Iris pigment epithelial cell (primary cell): ENCODE results near the gene DENND6B.

Experiments used
- DNase-seq: peaks from one replicate; pipeline ENCODE4 v3.0.0-alpha.2; 2011; ENCODE audit warnings: low read depth

Gene DENND6B

GRCh38 chr22:50303848-50304527 lies 22.8 kb downstream of the DENND6B start:
- DNase-seq, result no peak

- no peak for DNase-seq
These were observed 23.3 kb downstream of the DENND6B start for GRCh38 chr22:50303515-50303847.

DNA sequence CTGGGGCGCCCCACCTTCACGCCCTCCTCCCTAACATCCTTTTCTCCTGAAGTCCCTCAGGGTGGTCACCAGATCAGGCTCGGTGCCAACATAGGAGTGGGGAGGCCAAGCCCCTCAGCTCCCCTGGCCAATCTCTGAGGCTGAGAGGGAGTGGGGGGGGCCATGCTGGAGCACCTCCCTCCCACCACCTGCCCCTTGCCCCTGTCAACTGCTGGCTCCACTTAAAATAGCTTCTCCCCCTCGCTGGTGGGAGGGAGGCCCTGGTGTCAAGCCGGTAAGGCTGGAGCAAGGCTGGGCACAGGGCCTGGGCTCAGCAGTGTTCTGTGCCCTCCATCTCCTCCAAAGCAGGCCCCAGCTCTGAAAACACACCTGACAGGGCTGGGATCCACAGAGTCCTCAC lies 24.2 kb downstream of the DENND6B start:
- DNase-seq, result no peak

- no peak for DNase-seq
These were observed 24.7 kb downstream of the DENND6B start for GRCh38 chr22:50302041-50302541.

DNA sequence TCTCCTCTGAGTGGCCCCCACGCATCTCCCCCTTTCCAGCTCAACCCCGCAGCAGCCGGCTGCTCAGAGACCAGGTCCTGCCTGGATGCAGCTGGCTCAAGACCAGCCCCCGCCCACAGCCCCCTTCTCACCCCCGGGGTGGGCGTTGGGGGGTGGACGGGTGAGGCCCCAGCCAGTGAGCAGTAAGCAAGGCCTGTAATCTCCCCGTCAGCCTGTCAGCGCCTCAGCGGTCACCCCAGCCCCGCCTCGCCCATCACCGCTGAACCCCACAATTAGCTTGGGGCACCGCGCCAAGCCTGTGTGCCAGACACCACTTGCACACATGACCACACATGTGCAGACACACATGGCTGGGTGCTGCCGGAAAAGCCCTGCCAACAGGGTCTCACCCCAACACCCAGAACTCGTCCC lies 25.2 kb downstream of the DENND6B start:
- no peak for DNase-seq

DNA sequence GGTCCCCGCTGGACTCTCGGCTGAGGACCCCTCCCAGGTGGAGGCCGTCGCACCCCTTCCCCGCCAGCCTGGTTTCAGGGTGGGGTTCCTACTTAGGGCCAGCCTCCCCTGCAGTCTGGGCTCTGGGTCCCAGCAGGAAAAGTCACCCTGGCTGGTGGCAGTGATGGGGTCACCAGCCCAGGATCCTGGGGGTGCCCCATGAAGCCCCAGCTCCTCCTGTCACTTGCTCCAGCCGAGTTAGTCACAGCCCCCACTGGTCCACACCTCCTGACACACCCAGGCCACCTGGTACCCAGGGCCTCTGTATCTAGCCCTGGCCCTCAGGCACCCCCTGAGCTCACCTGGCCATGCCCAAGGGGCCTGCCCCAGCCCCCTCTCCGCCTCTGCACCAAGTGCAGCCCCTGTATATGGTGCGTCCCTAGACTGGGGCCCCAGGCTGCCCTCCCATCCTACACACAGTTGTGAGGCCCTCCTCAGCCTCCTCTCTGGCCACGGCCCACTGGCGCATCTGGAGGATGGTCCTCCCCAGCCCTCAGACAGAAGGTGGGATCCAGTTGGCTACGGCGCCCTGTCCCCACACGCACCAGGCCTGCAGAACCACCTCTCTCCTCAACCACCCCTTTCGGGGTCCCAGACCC lies 26.1 kb downstream of the DENND6B start:
- DNase-seq, result no peak

DNA sequence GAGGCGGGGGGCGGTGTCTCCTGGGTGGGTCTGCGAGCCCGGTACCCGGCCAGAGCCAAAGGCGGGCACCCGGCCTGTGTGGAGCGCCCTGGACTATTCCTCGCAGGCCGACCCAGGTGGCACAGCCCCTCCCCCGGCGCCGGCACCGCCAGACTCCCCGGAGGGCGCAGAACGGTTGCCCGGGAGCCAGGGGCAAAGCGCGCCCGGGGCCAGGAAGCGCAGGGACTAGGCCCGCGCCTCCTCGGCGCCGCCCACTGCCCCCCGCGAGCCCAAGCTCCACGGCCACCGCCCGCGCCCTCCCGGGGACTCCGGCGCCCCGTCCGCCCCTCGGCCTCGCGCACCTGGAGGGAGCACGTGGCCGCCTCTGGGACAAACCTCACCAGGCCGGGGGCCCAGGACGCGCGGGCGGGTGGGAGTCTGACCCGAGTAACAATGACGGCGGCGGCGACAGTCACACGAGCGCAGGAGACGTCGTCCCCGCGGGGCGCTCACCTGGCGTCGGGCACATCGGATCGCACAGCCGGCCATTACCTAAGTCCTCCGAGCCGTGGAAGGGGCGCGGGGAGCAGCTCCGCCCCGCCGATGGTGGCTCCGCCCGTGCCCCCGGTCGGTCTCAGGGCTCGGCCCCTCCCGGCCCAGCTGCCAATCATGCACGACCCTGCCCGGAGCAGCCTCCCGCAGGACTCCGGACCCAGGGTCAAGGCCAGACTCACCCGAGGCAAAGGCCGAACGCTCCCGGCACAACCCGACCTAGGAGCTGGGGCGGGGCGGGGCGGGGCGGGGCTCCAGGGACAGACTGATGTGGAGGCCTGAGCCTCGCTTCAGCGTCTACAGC lies 26.8 kb downstream of the DENND6B start:
- DNase-seq, result no peak

DNA sequence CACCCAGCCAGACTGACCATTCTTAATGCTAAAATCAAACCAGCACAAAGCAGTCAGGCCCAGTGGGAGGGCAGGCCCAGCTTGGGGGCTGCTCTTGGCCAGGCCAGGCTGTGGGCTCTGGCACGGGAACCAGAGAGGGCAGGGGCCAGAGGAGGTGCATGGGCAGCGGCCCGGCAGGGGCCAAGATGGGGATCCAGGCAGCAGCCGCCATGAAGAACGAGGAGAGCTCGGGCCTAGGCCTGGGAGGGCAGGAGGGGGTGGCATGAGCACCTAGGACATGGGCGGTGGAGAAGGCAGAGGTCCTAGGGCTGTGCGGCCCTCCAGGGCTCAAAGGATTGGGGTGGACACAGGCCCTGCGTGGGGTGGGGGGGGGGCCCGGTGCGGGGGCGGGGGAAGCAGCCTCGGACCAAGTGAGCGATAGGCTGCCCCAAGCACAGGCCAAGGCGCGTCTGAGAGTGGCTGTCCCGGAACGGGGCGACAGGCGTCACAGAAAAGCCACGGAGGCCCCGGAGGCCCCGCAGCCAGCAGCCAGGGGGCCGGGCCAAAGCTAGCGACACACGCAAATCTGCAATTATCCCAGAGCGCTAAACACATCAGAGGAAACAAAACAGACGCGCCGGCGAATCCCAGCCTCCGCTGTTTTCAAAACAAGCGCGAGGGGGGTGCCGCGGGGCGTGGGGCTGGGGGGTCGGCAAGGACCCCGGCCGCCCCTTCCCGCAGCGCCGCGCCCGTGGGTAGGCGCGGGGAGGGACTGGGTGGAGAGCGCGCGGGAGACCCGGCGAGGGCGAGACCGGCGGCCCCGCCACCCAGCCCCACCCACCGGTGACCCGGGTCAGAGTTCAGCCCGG lies 27.7 kb downstream of the DENND6B start:
- DNase-seq, result no peak

DNA sequence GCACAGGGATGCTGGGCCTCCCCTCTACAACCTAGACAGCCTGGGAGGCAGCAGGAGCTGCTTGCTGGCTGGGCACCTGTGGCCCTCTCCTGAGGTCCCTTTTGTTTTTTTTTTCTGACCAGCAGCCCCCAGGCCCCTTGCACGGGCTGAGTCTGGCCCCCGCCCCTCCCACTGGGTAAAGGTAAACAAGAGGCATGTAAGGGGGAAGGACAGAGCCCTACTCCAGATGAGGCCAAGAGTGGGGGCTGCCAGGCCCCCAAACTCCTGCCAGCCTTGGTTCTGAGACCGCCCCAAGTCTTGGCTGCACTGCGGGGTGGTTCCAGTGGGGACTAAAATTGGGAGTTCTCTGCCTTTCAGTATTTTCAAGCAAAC lies 28.6 kb downstream of the DENND6B start:
- DNase-seq, result no peak

DNA sequence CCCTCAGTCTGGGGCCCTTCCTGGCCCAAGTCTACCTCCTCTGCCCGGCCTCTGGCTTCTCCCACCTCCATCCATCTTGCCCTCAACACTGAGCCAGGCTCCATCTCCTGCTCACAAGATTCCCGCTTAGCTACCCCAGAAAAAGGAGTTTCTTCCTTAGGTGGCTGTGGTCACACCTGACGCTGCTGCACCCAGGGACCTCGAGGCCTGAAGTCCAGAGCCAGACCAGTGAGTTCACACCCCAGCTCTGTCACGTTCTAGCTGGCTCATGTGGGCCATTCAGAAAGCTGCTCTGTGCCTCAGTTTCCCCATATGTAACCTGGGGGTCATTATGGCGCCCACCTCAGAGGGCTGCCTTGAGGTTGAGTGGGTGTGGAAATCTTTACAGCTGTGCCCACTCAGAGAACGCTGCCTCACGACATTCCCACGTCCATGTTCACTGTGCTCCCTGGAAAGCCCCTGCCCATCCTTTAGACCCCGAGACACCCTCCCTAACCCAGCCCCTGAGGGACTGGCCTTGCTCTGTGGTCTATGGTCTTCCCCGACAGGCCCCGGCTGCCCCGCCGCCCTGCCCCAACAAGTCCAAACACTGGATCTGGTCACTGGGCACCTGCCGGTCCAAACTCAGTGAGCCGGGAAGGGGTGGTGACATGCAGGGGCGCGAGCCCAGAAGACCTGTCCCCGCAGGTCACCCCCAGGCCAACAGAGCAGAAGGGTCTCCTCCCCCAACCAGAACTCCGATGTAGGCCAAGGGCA lies 29.1 kb downstream of the DENND6B start:
- no peak for DNase-seq

DNA sequence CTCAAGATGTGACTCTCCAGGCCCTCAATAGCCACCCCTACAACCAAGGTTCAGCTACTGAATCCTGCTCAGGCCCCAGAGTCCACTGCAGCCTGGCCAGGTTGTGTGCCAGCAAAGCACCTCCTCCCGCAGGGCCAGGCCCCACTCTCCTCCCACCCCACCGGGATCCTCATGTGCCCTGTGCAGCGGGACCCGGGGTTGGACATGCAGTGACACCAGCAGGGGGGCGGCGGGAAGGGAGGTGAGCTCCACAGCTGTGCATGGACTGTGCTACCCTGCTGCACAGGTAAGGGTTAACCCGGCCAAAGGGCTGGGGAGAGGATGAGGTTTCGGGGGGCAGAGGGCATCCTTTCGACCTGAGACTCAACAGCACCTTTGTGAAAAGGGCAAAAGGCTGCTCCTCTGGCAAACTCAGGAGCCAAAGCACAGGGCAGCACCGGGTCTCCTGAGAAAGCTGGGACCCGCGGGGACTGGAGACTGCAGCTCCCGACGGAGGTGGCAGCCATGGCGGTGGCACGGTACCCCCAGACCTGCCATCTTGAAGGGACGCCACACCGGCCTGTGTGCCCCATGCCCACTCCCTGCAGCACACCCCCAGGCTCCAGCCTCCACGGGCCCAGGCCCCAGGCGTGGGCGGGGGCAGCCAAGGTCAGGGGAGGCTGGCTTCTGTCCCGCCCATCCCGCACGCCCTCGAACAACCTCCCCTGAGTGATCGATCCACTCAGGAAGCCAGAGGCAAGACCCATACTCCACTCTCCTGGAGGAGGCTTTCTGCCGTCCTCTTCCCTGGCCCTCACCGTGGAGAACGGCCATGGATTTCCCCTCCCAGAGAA lies 29.9 kb downstream of the DENND6B start:
- no peak for DNase-seq

DNA sequence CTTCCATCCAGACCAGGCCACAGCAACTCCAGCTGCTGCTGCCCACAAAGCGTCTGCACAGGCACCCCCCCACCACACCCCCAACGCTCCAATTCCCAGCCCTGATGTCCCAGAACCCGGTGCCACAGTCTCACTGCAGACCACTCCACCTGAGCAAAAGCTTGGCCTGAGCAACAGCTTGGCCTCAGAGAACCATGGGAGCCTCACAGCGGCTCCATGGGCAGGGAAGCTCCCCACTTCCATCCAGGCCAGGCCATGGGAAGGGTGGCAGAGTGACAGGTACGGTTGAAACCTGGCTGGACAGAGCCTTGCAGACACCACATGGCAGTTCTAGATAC lies 32.5 kb downstream of the DENND6B start:
- DNase-seq, result no peak

DNA sequence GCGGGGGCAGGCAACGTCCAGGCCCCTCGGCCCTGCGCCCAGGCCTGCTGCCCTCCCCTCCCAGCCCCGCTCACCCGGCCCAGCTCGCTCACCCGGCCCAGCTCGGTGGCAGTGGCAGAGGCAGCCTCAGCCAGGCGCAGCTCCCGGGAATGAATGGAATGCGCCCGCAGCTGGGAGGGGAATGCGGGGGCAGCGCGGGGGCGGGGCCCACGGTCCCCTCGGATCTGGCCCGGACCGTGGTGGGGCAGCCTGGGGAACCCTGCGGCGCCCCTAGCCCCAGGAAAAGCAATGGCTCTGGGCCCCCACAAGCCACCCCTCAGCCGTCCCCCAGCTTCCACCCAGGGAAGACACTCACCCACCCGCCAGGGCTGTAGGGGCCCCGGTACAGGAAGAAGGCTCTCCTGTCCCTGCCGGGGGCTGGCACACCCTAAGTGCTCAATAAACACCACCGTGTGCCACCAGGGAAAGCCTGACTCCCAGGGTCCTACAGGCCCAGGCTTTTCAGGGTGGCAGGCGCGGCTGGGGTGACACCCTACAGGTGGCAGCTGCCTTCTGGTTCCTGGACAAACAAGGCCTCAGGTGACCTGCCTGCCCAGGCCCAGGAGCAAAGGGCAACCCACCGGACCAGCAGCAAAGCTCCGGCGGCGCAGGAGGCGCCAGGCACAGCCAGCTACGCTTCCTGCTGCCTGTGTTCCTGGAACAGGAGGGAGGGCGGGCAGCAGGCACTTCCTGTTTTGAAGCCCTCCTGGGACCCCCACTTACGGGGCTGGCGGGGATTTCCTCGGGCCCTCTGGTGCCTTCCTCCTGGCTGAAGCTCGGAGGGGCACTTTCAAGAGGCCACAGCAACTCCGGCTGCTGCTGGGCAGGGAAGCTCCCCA lies 33.1 kb downstream of the DENND6B start:
- peak; percentile 69 for DNase-seq

DNA sequence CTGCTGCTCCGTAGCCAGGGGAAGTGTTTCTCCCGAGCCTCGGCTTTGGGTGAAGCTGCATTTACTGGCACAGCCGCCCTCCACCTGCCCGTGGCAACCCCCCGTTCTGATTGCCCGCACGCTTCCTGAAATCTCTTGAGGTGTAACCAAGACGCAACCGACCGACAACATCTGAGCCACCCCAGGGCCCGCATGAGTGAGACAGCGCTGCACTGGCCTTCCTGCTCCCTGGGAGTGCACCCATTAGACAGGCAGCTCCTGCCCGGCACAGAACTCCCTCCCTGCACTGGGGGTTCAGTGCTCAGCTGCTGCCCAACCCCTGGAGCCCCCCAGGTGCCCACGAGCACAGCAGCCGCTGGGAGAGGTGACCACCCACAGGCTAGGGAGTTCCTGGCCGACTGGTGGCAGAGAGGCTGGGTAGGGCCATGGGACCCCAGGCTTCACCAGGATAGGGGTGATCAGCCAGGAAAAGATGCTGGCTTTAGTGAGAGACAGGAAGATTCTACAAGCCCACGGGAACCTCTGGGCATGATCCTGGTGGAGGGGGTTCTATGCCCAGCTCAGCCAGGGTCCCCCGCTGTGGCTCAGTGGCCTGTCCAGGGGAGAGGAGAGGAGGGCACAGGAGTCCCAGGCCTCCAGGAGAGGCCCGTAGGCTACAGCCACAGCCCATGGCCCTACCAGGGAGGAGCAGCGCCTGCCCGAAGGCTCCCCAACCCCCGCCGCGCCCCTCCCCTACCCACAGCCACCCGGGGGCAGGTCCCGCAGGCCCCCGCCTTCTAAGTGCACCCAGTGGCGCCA lies 34.0 kb downstream of the DENND6B start:
- no peak for DNase-seq

- DNase-seq, result no peak
These were observed 36.7 kb downstream of the DENND6B start for GRCh38 chr22:50289942-50290630.

DNA sequence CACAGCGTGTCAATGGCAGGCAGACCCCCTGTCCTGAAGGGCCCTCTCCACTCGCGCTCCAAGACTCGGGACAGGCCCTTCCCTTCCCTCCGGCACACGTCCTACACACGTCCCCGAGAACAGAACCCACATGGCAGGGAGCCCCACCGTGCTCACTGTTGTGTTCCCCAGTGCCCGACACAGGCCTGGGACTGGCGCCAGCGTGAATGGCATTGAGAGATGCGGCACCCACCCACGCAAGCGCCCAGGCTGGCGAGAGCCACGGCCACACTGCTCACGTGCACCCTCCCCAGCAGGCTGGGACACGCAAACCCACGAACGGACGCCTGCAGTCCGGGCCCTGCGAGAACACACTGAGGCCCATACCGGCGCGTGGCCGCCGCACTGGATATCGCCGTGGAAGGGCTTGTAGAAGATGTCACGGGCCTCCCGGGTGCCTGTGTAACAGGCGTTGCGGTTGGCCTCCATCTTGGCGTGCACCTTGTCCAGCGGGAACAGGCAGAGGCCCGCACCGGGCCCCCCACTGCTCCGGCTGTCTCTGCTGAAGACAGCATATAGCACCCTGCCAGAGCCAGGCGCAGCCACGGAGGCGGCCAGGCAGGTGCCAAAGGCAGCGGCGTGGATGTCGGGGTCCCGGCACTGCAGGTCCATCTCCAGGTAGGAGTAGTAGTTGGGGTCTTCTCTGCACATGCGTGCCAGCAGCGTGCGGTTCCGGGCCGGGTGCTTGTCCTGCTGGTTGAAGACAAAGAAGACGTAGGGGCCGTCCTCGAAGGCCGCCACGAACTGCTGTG lies 37.5 kb downstream of the DENND6B start:
- no peak for DNase-seq

GRCh38 chr22:50287731-50288130 lies 39.1 kb downstream of the DENND6B start:
- no peak for DNase-seq
